GM18505 (cell line): ENCODE data around the gene ICA1.

ENCODE experiments used
- ATAC-seq: cut with Tn5 transposase; IDR thresholded peaks from one replicate; pipeline ENCODE4 v1.9.1; 2021; ENCODE audit not compliant: unreplicated experiment
- POLR2A ChIP-seq: IDR thresholded peaks from 4 replicates; pipeline ENCODE4 v1.6.1; 2011; ENCODE audit warnings: borderline replicate concordance; ENCODE audit not compliant: insufficient read depth, insufficient read length; ENCODE audit errors: extremely low read depth

The ICA1 gene

GRCh38 chr7:8168336-8168735 lies 93.6 kb downstream of the ICA1 start:
- no peak for TF ChIP-seq POLR2A
- ATAC-seq = no peak

DNA sequence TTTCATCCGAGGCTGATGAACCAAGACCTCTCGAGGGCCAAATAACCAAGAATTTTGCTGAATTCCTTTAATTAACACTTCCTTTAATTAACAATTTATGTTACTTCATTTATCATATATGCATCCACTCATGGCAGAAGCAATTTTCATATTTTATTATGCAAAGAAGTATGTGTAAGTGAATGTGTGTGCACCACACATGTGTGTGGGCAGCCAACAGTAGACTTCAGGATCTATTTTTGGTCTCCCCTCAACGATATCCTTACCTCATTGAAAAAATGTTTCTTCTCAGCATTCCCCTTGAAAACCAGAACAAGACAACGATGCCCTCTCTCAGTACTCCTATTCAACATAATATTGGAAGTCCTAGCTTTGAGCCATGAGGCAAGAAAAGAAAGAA lies 96.8 kb downstream of the ICA1 start:
- no peak for TF ChIP-seq POLR2A
- ATAC-seq = no peak

DNA sequence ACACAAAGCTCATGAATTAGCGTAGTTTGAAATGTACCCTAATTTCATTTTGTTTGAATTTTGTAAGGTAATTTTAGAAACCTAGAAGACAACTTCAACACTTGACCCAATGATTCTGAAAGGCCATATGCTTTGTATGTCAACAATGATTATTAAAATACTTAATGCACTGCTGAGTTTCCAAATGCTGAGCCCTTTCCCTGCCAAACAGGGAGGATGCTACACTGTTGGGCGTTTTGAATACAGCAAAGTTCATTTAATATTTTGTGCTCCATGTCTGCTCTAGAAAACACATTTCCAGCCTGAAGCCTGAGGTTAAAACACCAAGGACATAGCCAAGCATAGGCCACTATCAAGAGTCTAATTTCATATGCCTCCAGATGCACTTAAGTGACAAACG lies 99.8 kb downstream of the ICA1 start:
- no peak for ATAC-seq
- no peak for TF ChIP-seq POLR2A

DNA sequence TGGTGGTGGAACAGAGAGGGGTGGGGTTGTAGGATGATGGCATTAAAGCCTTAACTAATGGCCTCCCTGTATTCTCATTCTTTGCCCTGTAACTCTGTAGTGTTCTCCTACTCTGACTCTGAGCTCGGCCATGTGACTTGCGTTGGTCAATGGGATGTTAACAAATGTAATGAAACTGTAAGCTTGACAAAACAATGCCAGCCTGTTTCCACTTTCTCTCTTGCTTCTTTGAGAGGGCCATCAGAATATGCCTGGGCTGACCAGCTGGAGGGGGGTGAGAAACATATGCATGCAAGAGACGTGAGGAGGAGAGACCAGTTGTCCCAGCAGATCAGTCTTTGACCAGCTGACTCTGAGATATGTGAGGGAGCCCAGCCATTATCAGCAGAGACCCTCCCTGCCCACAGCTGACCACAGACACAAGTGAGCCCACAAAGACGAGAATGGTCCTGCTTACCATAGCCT lies 100.6 kb downstream of the ICA1 start:
- no peak for TF ChIP-seq POLR2A
- no peak for ATAC-seq

DNA sequence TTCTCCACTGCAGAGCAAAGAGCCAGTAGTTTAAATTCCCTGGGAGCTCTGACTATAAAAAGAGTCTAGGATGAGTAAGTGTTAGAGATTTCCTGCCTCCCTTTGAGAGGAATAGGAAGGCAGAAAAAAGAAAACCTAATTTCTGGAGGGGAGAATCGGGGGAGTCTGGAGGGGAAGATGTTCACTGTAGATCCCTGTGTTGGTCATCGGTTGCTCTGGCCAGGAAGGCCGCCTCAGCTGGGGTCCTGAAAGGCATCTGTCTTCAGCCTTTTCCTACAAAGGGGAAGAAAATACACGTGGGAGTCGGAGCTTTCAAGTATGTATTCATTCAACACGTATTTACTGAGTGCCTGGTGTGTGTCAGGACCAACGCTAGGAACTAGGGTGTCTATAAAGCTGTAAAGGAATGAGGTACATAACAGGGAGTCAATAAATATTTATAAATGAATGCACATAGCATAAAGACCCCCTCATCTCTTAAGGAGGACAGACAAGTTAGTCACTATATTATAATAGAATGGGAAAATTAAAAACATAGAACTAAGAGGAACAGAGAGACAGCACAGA lies 101.1 kb downstream of the ICA1 start:
- no peak for ATAC-seq
- TF ChIP-seq POLR2A = no peak

DNA sequence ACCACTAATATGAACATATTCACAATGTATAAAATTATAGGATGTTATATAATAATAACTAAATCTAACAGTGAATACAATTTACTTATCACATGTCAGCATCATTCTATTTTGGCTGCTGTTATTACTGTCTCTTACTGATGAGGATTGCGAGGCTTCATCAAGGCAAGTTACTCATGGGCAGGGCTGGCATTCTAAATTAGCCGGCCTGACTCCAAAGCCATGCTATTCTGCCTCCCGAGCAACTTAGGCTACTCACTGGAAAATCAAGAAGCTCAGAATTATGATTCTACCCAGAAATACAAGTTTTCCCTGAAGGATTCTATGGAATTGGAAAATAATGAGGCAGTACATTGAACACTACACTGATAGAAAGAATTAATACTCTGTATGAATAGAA lies 101.7 kb downstream of the ICA1 start:
- no peak for TF ChIP-seq POLR2A

DNA sequence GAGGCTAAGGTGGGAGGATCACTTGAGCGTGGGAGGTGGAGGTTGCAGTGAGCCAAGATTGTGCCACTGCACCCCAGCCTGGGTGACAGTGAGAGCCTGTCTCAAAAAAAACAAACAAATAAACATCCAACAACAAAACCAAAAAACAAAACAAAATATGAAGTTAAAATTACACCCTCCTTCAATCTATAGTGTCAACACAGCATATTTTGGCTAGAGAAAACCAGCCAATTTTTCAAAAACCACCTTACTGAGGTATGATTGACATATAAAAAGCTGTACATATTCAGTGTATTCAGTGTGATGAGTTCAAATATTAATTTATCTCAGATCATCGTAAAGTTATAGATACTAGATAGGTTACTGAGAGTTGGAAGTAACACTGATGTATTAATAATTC lies 102.4 kb downstream of the ICA1 start:
- TF ChIP-seq POLR2A = no peak
- ATAC-seq = no peak

More for the DNA sequence above, 101.7 kb downstream of the ICA1 start:
- no peak for ATAC-seq

DNA sequence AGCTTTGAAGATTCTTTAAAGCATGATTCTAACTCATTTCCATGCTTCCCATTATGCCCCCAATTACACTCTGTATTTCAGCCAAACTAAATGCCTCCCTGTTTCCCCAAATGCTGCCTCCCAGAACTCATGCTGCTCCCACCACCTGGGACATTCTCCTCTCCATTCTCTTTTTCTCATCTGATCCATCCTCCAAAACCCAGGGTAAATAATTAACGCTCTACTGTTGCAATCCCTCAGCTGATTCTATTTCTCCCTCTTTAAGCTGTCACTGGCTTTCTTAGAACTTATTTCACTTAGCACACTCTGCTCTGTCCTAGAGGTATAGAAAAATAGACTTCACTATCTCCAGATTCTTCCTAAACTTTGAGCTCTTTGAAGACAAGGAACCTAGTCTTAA lies 104.7 kb downstream of the ICA1 start:
- no peak for ATAC-seq

DNA sequence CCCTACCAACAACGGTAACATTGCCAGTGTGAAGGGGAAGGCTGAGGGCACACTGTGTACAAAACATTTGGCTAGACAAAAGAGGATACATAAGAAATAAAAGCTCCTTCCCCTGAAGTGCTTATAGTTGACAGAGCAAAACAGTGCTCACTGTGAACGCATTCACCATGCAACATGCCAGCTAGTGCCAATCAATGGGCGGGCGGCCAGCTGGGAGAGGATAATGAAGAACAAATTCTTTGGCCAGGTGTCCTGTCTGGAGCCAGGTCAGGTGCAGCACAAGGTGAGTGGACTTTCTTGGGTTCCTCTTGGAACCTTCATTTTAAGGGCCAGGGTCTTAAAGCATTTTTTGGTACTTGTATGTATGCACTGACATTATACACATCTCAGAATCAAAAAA lies 106.1 kb downstream of the ICA1 start:
- ATAC-seq = no peak

More for the DNA sequence above, 104.7 kb downstream of the ICA1 start:
- no peak for TF ChIP-seq POLR2A

DNA sequence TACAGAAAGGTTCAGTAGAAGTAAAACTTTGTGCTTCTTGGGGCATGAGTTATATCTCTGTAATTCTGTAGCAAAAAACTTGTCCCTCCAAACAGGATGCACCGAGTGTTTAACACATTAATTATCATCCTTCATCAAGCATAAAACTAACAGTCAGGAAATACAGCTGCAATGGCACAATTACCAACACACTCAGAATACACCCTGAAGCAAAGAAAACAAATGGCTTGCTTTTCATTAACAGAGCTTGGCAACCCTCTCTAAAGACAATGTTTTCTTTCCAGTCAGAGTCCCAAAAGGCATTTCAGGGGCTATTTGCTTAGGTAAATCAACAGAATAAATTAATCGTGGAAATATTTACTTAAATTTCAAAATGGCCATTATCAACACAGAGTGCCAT lies 107.7 kb downstream of the ICA1 start:
- no peak for ATAC-seq
- no peak for TF ChIP-seq POLR2A

More for the DNA sequence above, 106.1 kb downstream of the ICA1 start:
- TF ChIP-seq POLR2A = no peak

DNA sequence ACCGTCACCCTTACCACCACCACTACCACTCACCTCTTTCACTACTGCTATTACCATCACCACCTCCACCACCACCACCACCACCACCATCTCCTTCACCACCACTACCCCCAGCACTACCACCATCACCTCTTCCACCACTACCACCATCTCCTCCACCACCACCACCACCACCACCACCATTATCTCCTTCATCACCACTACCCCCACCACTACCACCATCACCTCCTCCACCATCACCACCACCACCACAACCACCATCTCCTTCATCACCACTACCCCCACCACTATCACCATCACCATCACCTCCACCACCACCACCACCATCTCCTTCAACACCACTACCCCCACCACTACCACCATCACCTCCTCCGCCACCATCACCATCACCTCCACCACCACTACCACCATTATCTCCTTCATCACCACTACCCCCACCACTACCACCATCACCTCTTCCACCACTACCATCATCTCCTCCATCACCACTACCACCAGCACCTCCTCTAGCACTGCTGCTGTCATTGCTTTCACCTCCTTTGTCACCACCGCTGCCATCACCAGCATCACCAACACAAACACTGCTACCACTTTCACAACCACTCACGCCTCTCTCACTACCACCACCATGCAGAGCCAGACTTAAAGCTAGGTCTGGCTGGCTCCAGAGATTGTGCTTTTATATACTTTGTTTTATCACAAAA lies 109.3 kb downstream of the ICA1 start:
- no peak for ATAC-seq
- TF ChIP-seq POLR2A = no peak

DNA sequence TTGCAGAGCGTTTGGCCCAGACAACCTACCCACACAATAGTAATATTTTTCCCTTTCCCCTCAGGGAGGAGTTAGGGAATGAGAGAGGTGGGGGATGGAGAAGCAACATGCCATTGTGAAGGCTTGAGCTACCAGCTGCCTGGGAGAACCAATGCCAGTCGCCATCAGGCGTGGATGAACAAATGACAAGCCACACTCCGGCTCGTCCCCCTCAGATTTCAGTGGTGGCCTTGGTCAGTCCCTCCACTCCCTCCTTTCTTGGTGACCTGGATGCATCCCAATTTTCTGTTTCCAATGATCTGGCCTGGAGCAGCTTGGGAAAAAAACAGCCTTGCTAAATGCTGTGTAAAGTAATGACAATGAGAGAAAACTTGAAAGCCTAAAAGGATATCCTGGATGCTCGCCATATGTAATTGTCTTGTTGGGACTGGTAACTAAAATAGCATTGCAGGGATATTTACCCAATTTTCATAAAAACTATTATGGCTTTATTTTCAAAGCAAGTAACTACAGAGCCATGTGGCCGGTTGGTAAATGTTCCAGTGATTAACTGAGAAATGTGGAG lies 110.7 kb downstream of the ICA1 start:
- no peak for ATAC-seq
- no peak for TF ChIP-seq POLR2A

DNA sequence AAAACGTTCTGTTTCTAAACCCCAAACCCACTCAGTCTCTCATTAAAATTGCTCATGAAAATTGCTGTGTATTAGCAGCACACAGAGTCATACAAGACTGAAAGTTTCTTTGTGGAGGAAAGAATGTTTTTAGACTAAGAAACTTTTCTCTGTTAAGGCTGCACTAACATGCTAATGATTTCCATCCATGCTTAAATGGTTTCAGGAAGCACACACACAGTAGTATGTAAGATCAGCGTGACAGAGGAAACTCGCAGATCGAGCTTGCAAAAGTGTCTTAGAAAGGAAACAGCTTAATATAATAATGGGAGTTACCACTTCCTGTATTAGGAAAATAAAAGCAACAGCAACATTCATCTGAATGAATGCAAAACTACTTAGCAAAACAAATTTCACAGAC lies 112.7 kb downstream of the ICA1 start:
- peak; percentile 64 for ATAC-seq
- TF ChIP-seq POLR2A = no peak
